Activated CD8-positive, alpha-beta memory T cell treated with anti-CD3 and anti-CD28 coated beads for 24 hours (primary cell): ENCODE data around the gene GLRX.

ENCODE experiments used
- DNase-seq: peaks from one replicate; pipeline ENCODE4 v3.0.0-alpha.2; 2020

GLRX gene

GRCh38 chr5:95773335-95774059, 49.0 kb downstream of the GLRX start:
- no peak for DNase-seq

- DNase-seq: no peak
These were observed 50.6 kb downstream of the GLRX start for GRCh38 chr5:95771892-95772291.

DNA sequence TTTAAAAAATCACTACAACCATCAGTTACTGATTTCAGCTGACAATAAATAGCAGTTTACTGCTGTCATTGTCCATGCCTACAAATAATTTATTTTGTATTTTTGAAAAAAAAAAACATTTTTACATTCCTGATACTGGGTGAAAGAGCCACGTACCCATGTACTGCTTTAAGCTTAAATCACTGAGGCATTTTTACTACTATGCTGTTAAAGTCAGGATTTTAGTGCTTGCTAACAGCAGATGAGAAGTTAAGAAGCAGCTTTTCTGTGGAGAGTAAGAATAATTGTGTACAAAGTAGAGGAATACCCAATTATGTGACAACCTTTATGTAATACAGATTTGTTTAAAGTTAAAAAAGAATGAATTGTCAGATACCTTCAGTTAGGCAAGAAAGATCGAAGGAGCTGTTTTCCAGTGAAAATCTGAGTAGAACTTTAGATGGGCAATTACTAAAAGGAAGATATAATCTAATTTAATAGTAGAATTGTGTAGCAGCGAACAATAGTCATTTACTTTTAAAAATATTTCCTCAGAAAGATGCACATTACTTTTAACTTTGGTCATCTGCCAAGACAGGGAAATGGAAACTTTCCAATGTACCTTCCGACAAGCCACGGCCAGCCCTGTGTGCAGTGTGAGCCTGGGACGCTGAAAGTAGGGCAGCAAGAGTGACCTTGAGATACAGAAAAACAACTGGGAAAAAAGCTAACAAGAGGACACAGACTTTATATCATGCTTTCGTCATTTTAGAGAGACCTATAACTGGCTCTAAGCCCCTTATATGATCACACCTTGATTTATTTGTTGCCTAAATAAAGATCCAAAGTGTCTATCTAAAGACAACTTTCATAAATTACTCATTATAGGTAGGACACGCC, 51.5 kb downstream of the GLRX start:
- DNase-seq: no peak

DNA sequence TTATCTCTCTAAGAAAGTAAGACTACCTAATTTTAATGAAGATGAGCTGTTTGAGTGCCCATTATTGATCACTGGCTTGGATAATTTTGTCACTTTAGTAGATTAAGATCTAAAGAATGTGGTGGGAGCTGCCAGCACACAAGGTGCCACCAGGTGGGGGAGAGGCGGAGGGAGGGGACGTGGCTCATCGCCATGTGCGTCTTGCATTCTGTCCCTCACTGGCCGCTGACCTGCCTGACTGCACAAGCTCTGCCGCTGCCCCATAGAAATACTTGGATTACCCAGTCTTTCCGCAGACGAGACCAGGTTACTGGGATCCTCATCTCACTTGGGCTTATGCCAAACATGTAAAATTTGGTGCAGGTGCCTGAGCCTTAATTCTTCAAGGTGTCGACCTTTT, 53.8 kb downstream of the GLRX start:
- DNase-seq: no peak

GRCh38 chr5:95763941-95764340, 58.6 kb downstream of the GLRX start:
- DNase-seq: no peak
